HepG2 (cell line): Measurements from ENCODE around the gene C20orf144. TPM values are rescaled to one million over a fixed set of nuclear protein-coding genes. Genes with fewer than 3 reads are reported as not detected.

Source experiments
- ARID4A ChIP-seq: sonication (generic); formaldehyde crosslinking; IDR thresholded peaks from 2 replicates; pipeline ENCODE4 v1.5.0; 2020; ENCODE audit warnings: mild to moderate bottlenecking, missing genetic modification reagents, borderline replicate concordance
- CEBPB ChIP-seq: IDR thresholded peaks from 2 replicates; pipeline ENCODE4 v1.6.1; 2011; ENCODE audit warnings: low read depth, low read length, improper control_type of control experiment, borderline replicate concordance
- CREBL2 ChIP-seq: sonication (generic); formaldehyde crosslinking; IDR thresholded peaks from 2 replicates; pipeline ENCODE4 v1.8.1; 2023; ENCODE audit warnings: missing genetic modification reagents, mild to moderate bottlenecking, borderline replicate concordance
- NRL ChIP-seq: sonication (generic); formaldehyde crosslinking; IDR thresholded peaks from 2 replicates; pipeline ENCODE4 v1.5.0; 2020; ENCODE audit warnings: missing genetic modification reagents, mild to moderate bottlenecking, moderate library complexity, borderline replicate concordance
- PATZ1 ChIP-seq: sonication (generic); formaldehyde crosslinking; IDR thresholded peaks from 2 replicates; pipeline ENCODE4 v1.4.0; 2020; ENCODE audit warnings: missing genetic modification reagents
- ZNF143 ChIP-seq: sonication (generic); formaldehyde crosslinking; IDR thresholded peaks from 2 replicates; pipeline ENCODE4 v1.4.0; 2020; ENCODE audit warnings: missing genetic modification reagents
- ZNF343 ChIP-seq: sonication (generic); formaldehyde crosslinking; IDR thresholded peaks from 2 replicates; pipeline ENCODE4 v1.4.0; 2020; ENCODE audit warnings: mild to moderate bottlenecking, missing genetic modification reagents
- polyA plus RNA-seq, 8 experiments: library from polyadenylated mRNA; depleted of rRNA in 3 of 8; stranded (reverse) in 7 of 8; unstranded in 1 of 8; fragments of >200 nt; fragmentation: Illumina TruSeq in 4 of 8; extraction: Trizol in 4 of 8; gene quantifications; 2 replicates each; pipeline versions ENCODE4 v1.2.1 to v1.2.3, GENCODE V29; 2011 to 2016; ENCODE audit warnings: low read depth in 4 of 8, missing spikeins in 1 of 8, mixed read lengths in 1 of 8; ENCODE audit not compliant: insufficient read depth in 1 of 8
- total RNA-seq, 5 experiments: library from RNA; depleted of rRNA; stranded (reverse); fragments of >200 nt; fragmentation: Illumina TruSeq; extraction: Trizol; gene quantifications; 2 replicates each; pipeline ENCODE4 v1.2.3, GENCODE V29; 2016; ENCODE audit warnings: low read depth in 1 of 5
- TF ChIP-seq, protein P1 (sequence below), 2 experiments: fragments of 450-650 bp in 1 of 2; sonication (generic) in 1 of 2; formaldehyde crosslinking in 1 of 2; IDR thresholded peaks; 2 replicates each; pipeline versions ENCODE4 v1.6.1 to v1.8.0; 2016 to 2022; ENCODE audit warnings: antibody characterized with exemption in 1 of 2, mild to moderate bottlenecking in 1 of 2, missing genetic modification reagents in 1 of 2
- TF ChIP-seq, protein P2 (sequence below): sonication (generic); formaldehyde crosslinking; IDR thresholded peaks from 2 replicates; pipeline ENCODE4 v1.4.0; 2020; ENCODE audit warnings: missing genetic modification reagents

The C20orf144 gene
- total and polyA plus RNA-seq, 2 of the 13 experiments (the other 11 are each of a cell fraction or from before 2014, with no cell fraction given): 0.09 to 0.16 TPM

DNA sequence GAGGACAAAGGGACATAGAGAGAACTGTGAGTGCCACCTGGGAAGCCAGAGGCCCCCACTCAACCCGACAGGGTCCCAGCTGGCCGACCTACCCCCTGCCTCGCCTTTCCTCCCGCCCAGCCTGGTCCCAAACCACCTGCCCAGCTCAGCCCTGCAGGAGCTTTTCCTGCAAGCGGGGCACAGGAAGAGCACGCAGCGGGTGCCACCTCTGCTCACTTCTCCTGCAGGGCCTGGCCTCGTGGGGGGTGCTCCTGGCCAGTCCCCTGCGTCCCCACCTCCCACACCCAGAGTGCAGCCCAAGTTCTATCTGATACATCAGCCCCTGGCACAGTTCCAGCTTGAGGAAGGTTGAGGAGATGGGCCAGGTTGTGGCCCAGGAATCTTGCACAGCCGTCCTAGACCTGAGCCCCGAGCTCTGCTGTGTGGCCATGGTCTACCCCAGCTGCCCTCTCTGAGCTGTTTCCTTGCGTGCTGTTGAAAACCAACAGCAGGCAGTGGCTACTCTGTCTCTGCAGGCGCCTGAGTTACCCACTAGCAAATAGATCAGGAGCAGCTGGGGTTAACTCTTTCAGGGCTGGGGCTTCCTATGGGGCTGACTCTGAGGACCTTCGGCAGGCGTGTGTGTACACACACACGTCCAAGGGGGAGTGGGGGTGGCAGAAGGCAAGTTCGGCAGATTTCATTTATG lies 10.4 kb downstream of the C20orf144 start (continued):
- TF ChIP-seq, protein P1, sequence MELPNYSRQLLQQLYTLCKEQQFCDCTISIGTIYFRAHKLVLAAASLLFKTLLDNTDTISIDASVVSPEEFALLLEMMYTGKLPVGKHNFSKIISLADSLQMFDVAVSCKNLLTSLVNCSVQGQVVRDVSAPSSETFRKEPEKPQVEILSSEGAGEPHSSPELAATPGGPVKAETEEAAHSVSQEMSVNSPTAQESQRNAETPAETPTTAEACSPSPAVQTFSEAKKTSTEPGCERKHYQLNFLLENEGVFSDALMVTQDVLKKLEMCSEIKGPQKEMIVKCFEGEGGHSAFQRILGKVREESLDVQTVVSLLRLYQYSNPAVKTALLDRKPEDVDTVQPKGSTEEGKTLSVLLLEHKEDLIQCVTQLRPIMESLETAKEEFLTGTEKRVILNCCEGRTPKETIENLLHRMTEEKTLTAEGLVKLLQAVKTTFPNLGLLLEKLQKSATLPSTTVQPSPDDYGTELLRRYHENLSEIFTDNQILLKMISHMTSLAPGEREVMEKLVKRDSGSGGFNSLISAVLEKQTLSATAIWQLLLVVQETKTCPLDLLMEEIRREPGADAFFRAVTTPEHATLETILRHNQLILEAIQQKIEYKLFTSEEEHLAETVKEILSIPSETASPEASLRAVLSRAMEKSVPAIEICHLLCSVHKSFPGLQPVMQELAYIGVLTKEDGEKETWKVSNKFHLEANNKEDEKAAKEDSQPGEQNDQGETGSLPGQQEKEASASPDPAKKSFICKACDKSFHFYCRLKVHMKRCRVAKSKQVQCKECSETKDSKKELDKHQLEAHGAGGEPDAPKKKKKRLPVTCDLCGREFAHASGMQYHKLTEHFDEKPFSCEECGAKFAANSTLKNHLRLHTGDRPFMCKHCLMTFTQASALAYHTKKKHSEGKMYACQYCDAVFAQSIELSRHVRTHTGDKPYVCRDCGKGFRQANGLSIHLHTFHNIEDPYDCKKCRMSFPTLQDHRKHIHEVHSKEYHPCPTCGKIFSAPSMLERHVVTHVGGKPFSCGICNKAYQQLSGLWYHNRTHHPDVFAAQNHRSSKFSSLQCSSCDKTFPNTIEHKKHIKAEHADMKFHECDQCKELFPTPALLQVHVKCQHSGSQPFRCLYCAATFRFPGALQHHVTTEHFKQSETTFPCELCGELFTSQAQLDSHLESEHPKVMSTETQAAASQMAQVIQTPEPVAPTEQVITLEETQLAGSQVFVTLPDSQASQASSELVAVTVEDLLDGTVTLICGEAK (IDR thresholded peaks at IDR 0.05): no peak
- TF ChIP-seq, protein P1 (CRISPR knock-in tag; IDR thresholded peaks at IDR 0.05): peak; percentile 53; the same call in 1 of the 2 replicates
- TF ChIP-seq, protein P2, sequence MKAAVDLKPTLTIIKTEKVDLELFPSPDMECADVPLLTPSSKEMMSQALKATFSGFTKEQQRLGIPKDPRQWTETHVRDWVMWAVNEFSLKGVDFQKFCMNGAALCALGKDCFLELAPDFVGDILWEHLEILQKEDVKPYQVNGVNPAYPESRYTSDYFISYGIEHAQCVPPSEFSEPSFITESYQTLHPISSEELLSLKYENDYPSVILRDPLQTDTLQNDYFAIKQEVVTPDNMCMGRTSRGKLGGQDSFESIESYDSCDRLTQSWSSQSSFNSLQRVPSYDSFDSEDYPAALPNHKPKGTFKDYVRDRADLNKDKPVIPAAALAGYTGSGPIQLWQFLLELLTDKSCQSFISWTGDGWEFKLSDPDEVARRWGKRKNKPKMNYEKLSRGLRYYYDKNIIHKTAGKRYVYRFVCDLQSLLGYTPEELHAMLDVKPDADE (CRISPR knock-in tag): no peak
- TF ChIP-seq CREBL2 (CRISPR knock-in tag): 0 out of 2 replicates have a peak, but pooled peaks have one; percentile 55
- TF ChIP-seq ZNF143 (CRISPR knock-in tag): peak; percentile 2; the same call in 1 of the 2 replicates
- TF ChIP-seq CEBPB: no peak
- TF ChIP-seq PATZ1 (CRISPR knock-in tag): peak; percentile 23; the same call in 1 of the 2 replicates
- peak; percentile 4; the same call in 1 of the 2 replicates for TF ChIP-seq ARID4A (CRISPR knock-in tag)
- peak; percentile 64; the same call in 1 of the 2 replicates for TF ChIP-seq NRL
- TF ChIP-seq ZNF343: 0 out of 2 replicates have a peak, but pooled peaks have one; percentile 3
